Common myeloid progenitor, CD34-positive (primary cell): ENCODE results near the gene SLC44A5.
A peak's percentile ranks its signal among the peaks of the same experiment; 100 is the strongest.

Experiments used
- CTCF ChIA-PET: fragments of 350-600 bp; sonication (Branson Sonifier 250); formaldehyde crosslinking; loops from one replicate; lab custom pipeline; 2021; ENCODE audit warnings: antibody characterized with exemption; lab: Charles Lee
- POLR2A ChIA-PET: fragments of 350-600 bp; sonication (Branson Sonifier 250); formaldehyde crosslinking; loops from one replicate; lab custom pipeline; 2021; ENCODE audit warnings: antibody characterized with exemption; lab: Charles Lee
- DNase-seq, 3 donors: peaks; one replicate each; pipeline versions ENCODE4 v3.0.0 to v3.0.0-alpha.2; 2013
- H3K27ac ChIP-seq, 2 experiments: 1 replicate in 1 of 2; 2 replicates in 1 of 2; pipeline ENCODE4 v1.7.0; 2013; ENCODE audit warnings: inconsistent platforms in 2 of 2, low read length in 2 of 2, mild to moderate bottlenecking in 2 of 2, low read depth in 1 of 2, moderate library complexity in 1 of 2; ENCODE audit not compliant: severe bottlenecking in 2 of 2, insufficient read depth in 1 of 2, poor library complexity in 1 of 2
- H3K27me3 ChIP-seq, 5 experiments: replicated peaks in 2 of 5; 1 replicate in 3 of 5; 2 replicates in 2 of 5; pipeline versions ENCODE4 v1.6.1 to v1.7.0; 2013; ENCODE audit warnings: low read length in 4 of 5, mild to moderate bottlenecking in 2 of 5, moderate library complexity in 2 of 5, inconsistent platforms in 1 of 5; ENCODE audit not compliant: insufficient read depth in 5 of 5, control insufficient read depth in 4 of 5
- H3K36me3 ChIP-seq, 4 experiments: 1 replicate in 2 of 4; 2 replicates in 2 of 4; pipeline versions ENCODE4 v1.6.1 to v1.7.0; 2013; ENCODE audit warnings: low read length in 3 of 4, control low read depth in 1 of 4, mild to moderate bottlenecking in 1 of 4; ENCODE audit not compliant: control insufficient read depth in 4 of 4, insufficient read depth in 4 of 4
- H3K4me1 ChIP-seq, 4 experiments: 1 replicate in 3 of 4; 2 replicates in 1 of 4; pipeline versions ENCODE4 v1.6.1 to v1.7.1; 2013; ENCODE audit warnings: low read length in 3 of 4, mild to moderate bottlenecking in 3 of 4, control low read depth in 1 of 4, inconsistent platforms in 1 of 4, moderate library complexity in 1 of 4; ENCODE audit not compliant: control insufficient read depth in 4 of 4, insufficient read depth in 4 of 4; ENCODE audit errors: control extremely low read depth in 1 of 4
- H3K4me3 ChIP-seq, 7 experiments: 1 replicate in 4 of 7; 2 replicates in 3 of 7; pipeline versions ENCODE4 v1.5.1 to v1.7.0; 2013; ENCODE audit warnings: mild to moderate bottlenecking in 7 of 7, low read length in 6 of 7, moderate library complexity in 6 of 7, inconsistent platforms in 2 of 7, low read depth in 2 of 7, control low read depth in 1 of 7; ENCODE audit not compliant: insufficient read depth in 4 of 7, control insufficient read depth in 1 of 7; ENCODE audit errors: extremely low read depth in 1 of 7
- H3K9me3 ChIP-seq, 5 experiments: 1 replicate in 4 of 5; 2 replicates in 1 of 5; pipeline versions ENCODE4 v1.6.1 to v1.7.1; 2013; ENCODE audit warnings: low read length in 4 of 5, mild to moderate bottlenecking in 2 of 5, inconsistent platforms in 1 of 5, low read depth in 1 of 5, moderate library complexity in 1 of 5; ENCODE audit not compliant: control insufficient read depth in 4 of 5, insufficient read depth in 2 of 5; ENCODE audit errors: control extremely low read depth in 1 of 5
- WGBS: methylation state at CpG from one replicate; pipeline ENCODE4 v1.1.5; 2013; ENCODE audit not compliant: insufficient coverage; 5-methylcytosine and 5-hydroxymethylcytosine counted together

SLC44A5 gene

DNA sequence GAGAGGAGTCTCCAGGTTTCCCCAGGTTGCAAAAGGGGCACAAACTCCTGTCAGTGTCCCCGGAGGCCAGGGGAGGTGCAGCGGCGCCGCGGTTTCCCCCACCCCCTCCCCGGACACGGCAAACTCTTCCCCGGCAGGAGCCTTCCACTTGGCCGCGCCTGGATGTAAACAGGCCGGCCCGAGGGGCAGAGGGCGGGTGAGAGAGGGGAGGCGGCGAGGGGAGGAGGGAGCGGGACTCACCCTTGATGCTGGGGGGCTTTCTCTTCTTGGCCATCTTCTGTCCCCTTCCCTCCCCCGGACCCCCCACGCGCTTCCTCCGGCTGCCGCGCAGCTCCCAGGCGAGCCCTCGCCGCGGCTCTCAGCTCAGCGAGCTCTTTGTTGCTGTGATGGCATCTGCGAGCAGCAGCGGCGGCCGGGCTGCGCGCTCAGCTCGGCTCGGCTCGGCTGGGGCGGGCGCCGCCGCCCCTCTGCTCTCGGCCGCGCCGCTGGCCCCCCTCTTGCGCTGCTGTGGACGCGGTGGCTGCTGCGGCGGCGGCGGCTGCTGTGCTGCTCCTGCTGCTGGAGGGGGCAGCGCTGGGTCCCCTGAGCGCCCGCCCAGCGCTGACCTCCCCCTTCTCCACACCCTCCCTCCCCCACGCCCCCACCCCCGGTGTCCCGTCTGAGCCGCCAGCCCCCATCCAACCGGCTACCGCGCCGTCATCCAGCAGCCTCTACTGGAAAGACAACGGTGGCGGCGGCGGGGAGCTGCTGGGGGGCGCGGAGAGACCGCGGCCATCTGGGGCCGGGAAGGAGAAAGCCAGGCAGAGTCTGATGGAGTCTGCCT is 4.9 kb upstream of the SLC44A5 start:
- peak; percentile 32 to 75 (median 67) for DNase-seq
- H3K9me3 ChIP-seq, result peaks cover 0 to 2% (median 0%) of the 10 kb centered on the region in 5 experiments
- H3K27me3 ChIP-seq, result peaks cover 3 to 76% (median 36%) of the 10 kb centered on the region in 5 experiments
- WGBS, result 0% methylated on average over 38 of the region's 72 CpGs
- H3K36me3 ChIP-seq, result no peaks in the 10 kb centered on the region
- H3K4me1 ChIP-seq, result peaks cover 0 to 25% (median 16%) of the 10 kb centered on the region in 4 experiments
- ChIA-PET POLR2A (interaction anchor here (0.6 kb wide), 1 partner anchor 65 kb away, joined by 4 read pairs; no protein-coding TSS in a partner anchor), CTCF (interaction anchor here (2.0 to 3.4 kb wide), 2 partner anchors 15 to 20 kb away, joined by 5 to 21 read pairs; no protein-coding TSS in a partner anchor)
- H3K27ac ChIP-seq, result no peak overlapping the region
- H3K4me3 ChIP-seq, result peak overlapping the region; percentile 20 to 76 (median 58)

DNA sequence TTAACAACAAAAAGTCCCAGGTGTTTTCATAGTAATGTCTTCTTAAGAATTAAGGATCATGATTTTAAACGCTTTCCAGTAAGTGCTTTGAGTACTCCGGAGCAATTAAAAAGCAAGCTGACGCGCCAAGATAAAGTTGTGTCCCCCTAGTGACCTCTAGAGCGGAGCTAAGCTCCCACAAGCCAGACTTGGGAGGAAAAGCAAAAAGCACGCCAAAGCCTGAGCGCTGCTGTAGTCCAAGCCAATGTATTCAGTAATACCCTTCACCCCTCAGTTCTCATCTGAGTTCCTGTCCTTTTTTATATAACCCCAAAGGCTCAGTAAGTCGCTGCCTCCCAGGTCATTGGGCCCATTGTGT is 3.5 kb upstream of the SLC44A5 start:
- Histone ChIP-seq H3K36me3 (no peaks in the 10 kb centered on the region), H3K27me3 (peaks cover 3 to 73% (median 35%) of the 10 kb centered on the region in 5 experiments), H3K27ac (no peak overlapping the region), H3K4me3 (peak overlapping the region in 5 of 7 experiments; percentile 30 to 76 (median 61)), H3K4me1 (peaks cover 0 to 25% (median 16%) of the 10 kb centered on the region in 4 experiments), H3K9me3 (peaks cover 0 to 2% (median 0%) of the 10 kb centered on the region in 5 experiments)
- DNase-seq, result no peak
- CTCF ChIA-PET, result interaction anchor here (1.1 to 3.4 kb wide), 4 partner anchors 10 to 19 kb away, joined by 3 to 21 read pairs (median 4); no protein-coding TSS in a partner anchor
- POLR2A ChIA-PET, result no interaction called here
- WGBS, result 6% methylated on average over 6 of the region's 8 CpGs

DNA sequence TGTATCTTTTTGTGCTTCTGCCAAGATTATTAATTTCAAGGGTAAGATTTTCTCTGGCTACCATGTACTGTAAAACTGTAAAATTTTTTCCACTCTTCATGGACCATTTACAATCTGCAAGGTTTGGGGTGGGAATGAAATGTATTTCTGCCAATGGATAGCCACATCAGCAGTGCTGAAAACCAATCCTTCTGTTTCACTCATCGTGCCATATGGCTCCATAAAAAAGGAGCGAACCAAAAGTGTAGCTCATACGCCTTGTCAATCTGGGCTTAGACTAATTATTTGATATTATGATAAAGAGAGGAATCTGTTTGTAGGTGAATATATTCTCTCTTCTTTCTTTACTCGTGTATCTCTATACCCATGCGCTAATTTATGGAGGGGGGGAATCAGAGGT is 3.0 kb upstream of the SLC44A5 start:
- no peak for DNase-seq
- Histone ChIP-seq H3K4me3 (no peak overlapping the region), H3K4me1 (peaks cover 0 to 25% (median 16%) of the 10 kb centered on the region in 4 experiments), H3K27me3 (peaks cover 3 to 69% (median 32%) of the 10 kb centered on the region in 5 experiments), H3K27ac (no peak overlapping the region), H3K36me3 (no peaks in the 10 kb centered on the region), H3K9me3 (no peaks in the 10 kb centered on the region)
- WGBS, result 80% methylated on average over 1 of the region's 5 CpGs
- CTCF ChIA-PET, result interaction anchor here (1.3 to 3.4 kb wide), 3 partner anchors 9 to 18 kb away, joined by 4 to 21 read pairs (median 5); no protein-coding TSS in a partner anchor
- POLR2A ChIA-PET, result no interaction called here

DNA sequence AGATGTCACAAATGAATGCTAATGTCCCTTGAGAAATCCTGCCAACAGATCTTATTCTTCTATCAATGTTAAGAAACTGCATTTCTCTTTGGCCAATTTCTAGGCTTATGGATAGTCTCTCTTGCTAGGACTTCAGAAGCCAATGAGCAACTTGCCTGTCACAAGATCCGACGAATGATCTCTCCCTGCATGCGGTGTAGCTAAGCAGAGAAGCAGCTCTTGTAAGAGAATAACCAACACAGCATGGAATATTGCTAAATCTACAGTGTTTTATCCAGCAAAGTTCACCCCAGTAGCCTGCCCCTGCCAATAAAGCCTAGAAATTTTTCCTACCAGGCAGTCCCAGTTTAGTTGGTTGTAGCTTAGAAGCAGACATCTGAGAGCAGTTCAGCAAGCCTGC is 2.1 kb upstream of the SLC44A5 start:
- H3K27me3 ChIP-seq, result peaks cover 3 to 61% (median 28%) of the 10 kb centered on the region in 5 experiments
- no peak overlapping the region for H3K27ac ChIP-seq
- no peak for DNase-seq
- peaks cover 0 to 25% (median 16%) of the 10 kb centered on the region in 4 experiments for H3K4me1 ChIP-seq
- ChIA-PET POLR2A (no interaction called here), CTCF (interaction anchor here (3.4 kb wide), 1 partner anchor 18 kb away, joined by 21 read pairs; no protein-coding TSS in a partner anchor)
- H3K4me3 ChIP-seq, result no peak overlapping the region
- WGBS, result 80% methylated on average over 1 of the region's 3 CpGs
- no peaks in the 10 kb centered on the region for H3K36me3 ChIP-seq
- H3K9me3 ChIP-seq, result no peaks in the 10 kb centered on the region

DNA sequence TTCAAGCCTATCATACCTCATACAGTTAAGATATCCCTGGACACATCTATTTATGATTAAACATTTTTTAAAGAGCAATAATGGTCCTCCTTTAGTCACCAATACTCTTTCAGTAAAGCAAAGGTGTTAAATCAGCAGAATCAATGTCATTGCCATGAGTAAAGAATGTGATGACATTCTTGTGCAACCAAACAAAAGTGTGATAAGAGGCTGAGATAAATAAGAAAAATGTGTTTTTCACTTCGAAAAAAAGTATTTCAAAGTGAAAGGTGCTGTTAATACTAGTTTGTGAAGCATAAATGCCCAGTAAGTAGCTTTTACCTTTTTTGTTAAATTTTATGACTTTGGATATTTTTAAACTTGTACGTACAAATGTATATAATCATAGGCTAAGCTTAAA is 8.4 kb downstream of the SLC44A5 start:
- DNase-seq, result no peak
- Histone ChIP-seq H3K4me1 (no peaks in the 10 kb centered on the region), H3K36me3 (no peaks in the 10 kb centered on the region), H3K27me3 (peaks cover 0 to 4% (median 2%) of the 10 kb centered on the region in 5 experiments), H3K27ac (no peak overlapping the region), H3K4me3 (no peak overlapping the region), H3K9me3 (no peaks in the 10 kb centered on the region)
- ChIA-PET POLR2A (no interaction called here), CTCF (no interaction called here)
- WGBS, result 0% methylated on average over 1 of the region's 2 CpGs

DNA sequence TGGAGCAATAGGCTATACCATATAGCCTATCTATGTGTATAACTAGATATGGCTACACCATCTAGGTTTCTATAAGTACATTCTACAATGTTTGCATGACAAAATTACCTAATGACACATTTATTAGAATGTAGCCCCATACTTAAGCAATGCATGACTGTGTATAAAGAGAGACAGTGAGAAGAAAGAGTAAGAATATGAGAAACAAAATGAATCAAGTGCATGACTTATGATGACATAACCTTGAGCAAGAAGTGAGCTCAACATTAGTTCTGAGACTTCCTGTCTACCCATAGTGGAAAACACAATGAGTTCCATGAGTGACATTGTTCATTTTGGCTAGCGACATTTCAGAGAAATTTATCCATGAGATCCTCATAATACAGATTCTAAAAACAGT is 10.1 kb downstream of the SLC44A5 start:
- no peak overlapping the region for H3K27ac ChIP-seq
- no peaks in the 10 kb centered on the region for H3K36me3 ChIP-seq
- peaks cover 0 to 2% (median under 1%) of the 10 kb centered on the region in 5 experiments for H3K27me3 ChIP-seq
- WGBS, result 60% methylated on average over 1 of the region's 1 CpG
- ChIA-PET POLR2A (no interaction called here), CTCF (no interaction called here)
- H3K4me3 ChIP-seq, result no peak overlapping the region
- DNase-seq, result no peak
- H3K4me1 ChIP-seq, result no peaks in the 10 kb centered on the region
- no peaks in the 10 kb centered on the region for H3K9me3 ChIP-seq

DNA sequence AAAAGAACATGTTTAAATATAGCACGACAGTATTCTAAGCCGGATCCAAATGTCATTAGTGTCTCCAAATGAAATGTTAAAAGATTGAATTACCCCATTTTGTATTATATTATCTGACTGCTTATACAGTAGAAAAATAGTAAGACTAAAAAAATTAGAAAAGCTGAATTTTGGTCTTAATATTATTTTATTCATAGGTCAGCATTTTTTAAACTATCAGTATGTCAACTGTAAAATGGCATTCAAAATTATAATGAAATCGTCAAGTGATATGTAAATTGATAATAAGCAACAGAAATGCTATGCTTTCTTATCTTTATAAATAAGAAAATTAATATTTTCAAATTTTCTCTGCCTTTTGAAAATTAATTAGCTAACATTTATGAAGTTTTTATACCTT is 16.6 kb downstream of the SLC44A5 start:
- CTCF ChIA-PET, result no interaction called here

More for the DNA sequence above, 16.6 kb downstream of the SLC44A5 start:
- H3K27me3 ChIP-seq, result no peaks in the 10 kb centered on the region
- no peak for DNase-seq
- WGBS, result no CpG with 5 or more reads among the region's 3 CpGs
- no peak overlapping the region for H3K4me3 ChIP-seq
- H3K27ac ChIP-seq, result no peak overlapping the region
- no peaks in the 10 kb centered on the region for H3K9me3 ChIP-seq
- POLR2A ChIA-PET, result no interaction called here
- no peaks in the 10 kb centered on the region for H3K36me3 ChIP-seq
- no peaks in the 10 kb centered on the region for H3K4me1 ChIP-seq
